Transverse colon (tissue), 4 donors: Measurements from ENCODE around the gene ANKRD11. TPM values are rescaled to one million over a fixed set of nuclear protein-coding genes. Genes with fewer than 3 reads are reported as not detected.

Experiments
- DNase-seq: peaks from one replicate; pipeline ENCODE4 v3.0.0-alpha.2; 2019
- H3K27ac ChIP-seq, 4 donors: fragments of 200-600 bp; sonication (generic); 2 replicates each; pipeline ENCODE4 v1.5.1; 2016 to 2018; ENCODE audit warnings: inconsistent platforms in 4 of 4
- H3K27me3 ChIP-seq: fragments of 200-600 bp; sonication (generic); 2 replicates; pipeline ENCODE4 v1.5.1; 2017; ENCODE audit warnings: inconsistent platforms
- H3K36me3 ChIP-seq, 4 donors: fragments of 200-600 bp; sonication (generic); 2 replicates each; pipeline ENCODE4 v1.5.1; 2017 to 2019; ENCODE audit warnings: inconsistent platforms in 4 of 4
- H3K4me1 ChIP-seq, 4 donors: fragments of 200-600 bp; sonication (generic); 2 replicates each; pipeline ENCODE4 v1.5.1; 2017 to 2020; ENCODE audit warnings: inconsistent platforms in 4 of 4
- H3K4me3 ChIP-seq, 4 donors: fragments of 200-600 bp; sonication (generic); 1 replicate in 1 of 4; 2 replicates in 3 of 4; pipeline versions ENCODE4 v1.5.1 to v1.6.1; 2017 to 2019; ENCODE audit warnings: inconsistent platforms in 4 of 4
- H3K9me3 ChIP-seq, 2 donors: fragments of 200-600 bp; sonication (generic); 2 replicates each; pipeline ENCODE4 v1.5.1; 2017 to 2019; ENCODE audit warnings: inconsistent platforms in 2 of 2
- EP300 ChIP-seq: sonication (generic); formaldehyde crosslinking; IDR thresholded peaks from one replicate; pipeline ENCODE4 v1.6.1; 2017; ENCODE audit warnings: antibody characterized with exemption, low read depth
- POLR2A ChIP-seq: fragments of 450-650 bp; IDR thresholded peaks from one replicate; pipeline ENCODE4 v1.6.1; 2016; ENCODE audit warnings: antibody characterized with exemption, mild to moderate bottlenecking, moderate library complexity
- POLR2AphosphoS5 ChIP-seq, 3 donors: sonication (generic); formaldehyde crosslinking; IDR thresholded peaks; one replicate each; pipeline ENCODE4 v1.6.1; 2016; ENCODE audit warnings: antibody characterized with exemption in 3 of 3
- WGBS, 2 donors: methylation state at CpG; one replicate each; pipeline ENCODE4 v1.1.5; 2018; ENCODE audit warnings: low coverage in 1 of 2; 5-methylcytosine and 5-hydroxymethylcytosine counted together
- in situ Hi-C, 4 donors: fragments of 200-750 bp; cut with MboI; loops; one replicate each; pipeline versions ENCODE4 v1.15.0 to v1.15.1; 2017; ENCODE audit warnings: low sequenced_read_pairs in 3 of 4, low pct_ligation_motif_present in 1 of 4, low pct_unique_long_range_greater_than_20kb in 1 of 4
- intact Hi-C: fragments of 100-400 bp; cut with DNase I; formaldehyde crosslinking; loops from one replicate; pipeline ENCODE4 v1.15.1; 2023; ENCODE audit warnings: low total_unique reads
- total RNA-seq, 4 donors: library from RNA; depleted of rRNA; stranded (reverse); fragments of >200 nt; gene quantifications; one replicate each; pipeline ENCODE4 v1.1.0, GENCODE V29; 2016
- TF ChIP-seq, protein P1 (sequence below), 5 experiments: fragments of 200-600 bp in 3 of 5; fragments of 450-650 bp in 2 of 5; sonication (generic) in 3 of 5; IDR thresholded peaks; 1 replicate in 2 of 5; 2 replicates in 3 of 5; pipeline ENCODE4 v1.5.1; 2016 to 2017; ENCODE audit warnings: antibody characterized with exemption in 5 of 5, inconsistent platforms in 3 of 5, mild to moderate bottlenecking in 2 of 5, moderate library complexity in 1 of 5

Gene ANKRD11
- total RNA-seq, 4 donors from 2014 or later = 109 to 281 (median 142) TPM

DNA sequence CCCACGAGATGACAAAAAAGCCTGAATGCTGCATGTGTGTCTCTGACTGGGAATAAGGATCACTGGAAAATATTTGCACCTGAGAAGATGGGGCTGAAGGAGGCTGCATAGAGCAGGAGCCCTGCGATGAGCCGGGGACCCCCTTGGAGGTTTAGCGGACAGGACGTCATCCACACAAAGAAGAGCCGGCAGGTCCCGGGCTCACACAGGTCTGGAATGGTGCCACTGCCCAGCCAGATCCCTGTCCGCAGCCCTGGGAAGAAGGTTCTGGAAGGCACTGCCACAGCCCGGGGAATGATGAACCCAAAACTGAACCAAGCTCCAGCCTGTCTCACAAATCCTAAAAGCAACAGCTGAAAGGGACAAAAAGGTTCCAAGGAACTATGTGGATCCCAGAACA, 101.8 kb downstream of the ANKRD11 start:
- Histone ChIP-seq H3K36me3 (no peaks in the 10 kb centered on the region), H3K4me1 (peaks cover 2 to 46% (median 11%) of the 10 kb centered on the region in 4 donors), H3K27ac (no peak overlapping the region), H3K4me3 (no peak overlapping the region), H3K27me3 (no peaks in the 10 kb centered on the region), H3K9me3 (no peaks in the 10 kb centered on the region)
- DNase-seq = no peak
- in situ Hi-C loops = no loop called here
- 92 to 94% methylated on average over 3 to 9 of the region's 9 CpGs for WGBS, 2 donors
- intact Hi-C loops = no loop called here
- TF ChIP-seq POLR2AphosphoS5 (IDR thresholded peaks at IDR 0.05) (no peak), EP300 (no peak), POLR2A (no peak)
- TF ChIP-seq, protein P1, sequence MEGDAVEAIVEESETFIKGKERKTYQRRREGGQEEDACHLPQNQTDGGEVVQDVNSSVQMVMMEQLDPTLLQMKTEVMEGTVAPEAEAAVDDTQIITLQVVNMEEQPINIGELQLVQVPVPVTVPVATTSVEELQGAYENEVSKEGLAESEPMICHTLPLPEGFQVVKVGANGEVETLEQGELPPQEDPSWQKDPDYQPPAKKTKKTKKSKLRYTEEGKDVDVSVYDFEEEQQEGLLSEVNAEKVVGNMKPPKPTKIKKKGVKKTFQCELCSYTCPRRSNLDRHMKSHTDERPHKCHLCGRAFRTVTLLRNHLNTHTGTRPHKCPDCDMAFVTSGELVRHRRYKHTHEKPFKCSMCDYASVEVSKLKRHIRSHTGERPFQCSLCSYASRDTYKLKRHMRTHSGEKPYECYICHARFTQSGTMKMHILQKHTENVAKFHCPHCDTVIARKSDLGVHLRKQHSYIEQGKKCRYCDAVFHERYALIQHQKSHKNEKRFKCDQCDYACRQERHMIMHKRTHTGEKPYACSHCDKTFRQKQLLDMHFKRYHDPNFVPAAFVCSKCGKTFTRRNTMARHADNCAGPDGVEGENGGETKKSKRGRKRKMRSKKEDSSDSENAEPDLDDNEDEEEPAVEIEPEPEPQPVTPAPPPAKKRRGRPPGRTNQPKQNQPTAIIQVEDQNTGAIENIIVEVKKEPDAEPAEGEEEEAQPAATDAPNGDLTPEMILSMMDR (IDR thresholded peaks at IDR 0.05) = no peak

DNA sequence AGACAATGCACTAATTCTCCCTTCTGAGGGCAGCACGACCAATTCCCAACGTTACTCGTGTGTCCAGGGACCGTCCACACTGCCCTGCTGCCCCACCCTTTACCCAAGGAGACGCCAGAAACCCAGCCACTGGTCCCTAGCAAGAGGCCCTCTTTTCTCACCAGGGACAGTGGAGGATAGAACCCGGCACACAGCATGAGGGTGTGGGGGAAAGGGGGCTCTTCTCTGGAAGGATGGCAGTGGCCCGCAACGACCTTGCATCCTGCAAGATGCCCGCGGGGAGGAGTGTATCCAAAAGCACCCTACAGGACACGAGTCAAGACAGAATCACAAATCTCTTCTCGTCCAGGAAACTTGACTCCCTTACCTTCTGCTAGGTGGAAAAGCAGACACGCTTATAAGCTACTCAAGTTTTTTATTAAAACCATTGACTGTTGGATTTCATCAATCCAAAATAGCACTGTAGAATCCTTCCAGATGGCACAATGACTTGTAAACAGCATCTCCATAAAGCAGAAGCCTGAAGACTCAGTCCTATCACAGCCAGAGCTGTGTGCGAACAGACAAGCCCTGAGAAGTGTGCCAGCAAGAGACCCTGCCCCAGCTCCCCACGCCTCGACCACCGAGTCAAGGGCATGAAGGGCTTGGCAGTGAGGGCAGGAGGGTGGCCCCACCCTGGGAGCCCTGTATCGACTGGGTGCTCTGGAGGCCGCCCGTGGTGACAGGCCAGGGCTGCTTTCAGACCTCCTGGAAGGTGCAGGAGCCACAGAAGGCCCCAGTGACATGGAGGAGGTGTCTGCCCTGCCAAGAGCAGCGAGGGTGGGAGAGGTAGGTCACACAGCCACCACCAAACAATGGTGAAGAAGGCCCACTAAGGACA, 103.8 kb downstream of the ANKRD11 start:
- no peak overlapping the region for H3K27ac ChIP-seq
- 75 to 80% methylated on average over 4 to 21 of the region's 21 CpGs for WGBS, 2 donors
- in situ Hi-C loops = no loop called here

DNA sequence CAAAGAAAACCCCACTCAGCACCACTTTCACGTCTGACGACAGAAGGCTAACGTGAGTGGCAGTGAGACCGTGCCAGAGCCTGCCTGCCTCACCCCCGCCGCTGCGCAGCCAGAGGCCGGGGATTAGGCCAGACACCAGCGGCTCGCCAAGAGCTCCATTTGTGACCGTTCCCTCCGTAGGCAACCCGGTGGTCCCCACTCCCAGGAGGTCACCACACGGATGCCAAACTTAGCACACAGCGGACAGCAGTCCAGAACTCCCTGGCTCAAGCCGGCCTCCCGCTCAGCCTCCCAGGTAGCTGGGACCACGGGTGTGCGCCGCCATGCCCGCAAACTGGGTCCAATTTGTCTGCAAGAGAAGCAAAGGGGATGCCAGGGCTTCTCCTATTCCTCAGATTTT, 104.6 kb downstream of the ANKRD11 start:
- Histone ChIP-seq H3K4me3 (no peak overlapping the region), H3K27ac (no peak overlapping the region), H3K36me3 (no peaks in the 10 kb centered on the region), H3K4me1 (peaks cover 11 to 52% (median 23%) of the 10 kb centered on the region in 4 donors), H3K27me3 (no peaks in the 10 kb centered on the region), H3K9me3 (no peaks in the 10 kb centered on the region)
- 95 to 98% methylated on average over 7 to 21 of the region's 21 CpGs for WGBS, 2 donors
- in situ Hi-C loops (no loop called here), intact Hi-C loops (no loop called here)
- DNase-seq = no peak
- TF ChIP-seq, protein P1 (IDR thresholded peaks at IDR 0.05) = no peak
- TF ChIP-seq POLR2AphosphoS5 (IDR thresholded peaks at IDR 0.05) (no peak), POLR2A (no peak), EP300 (no peak)

More for the DNA sequence above, 103.8 kb downstream of the ANKRD11 start:
- H3K4me1 ChIP-seq = peaks cover 11 to 56% (median 23%) of the 10 kb centered on the region in 4 donors
- DNase-seq = no peak
- no peak overlapping the region for H3K4me3 ChIP-seq
- no peaks in the 10 kb centered on the region for H3K36me3 ChIP-seq
- intact Hi-C loops = no loop called here
- TF ChIP-seq, protein P1 (IDR thresholded peaks at IDR 0.05) = no peak
- TF ChIP-seq POLR2A (no peak), EP300 (no peak), POLR2AphosphoS5 (IDR thresholded peaks at IDR 0.05) (no peak)
- H3K9me3 ChIP-seq = no peaks in the 10 kb centered on the region
- no peaks in the 10 kb centered on the region for H3K27me3 ChIP-seq

DNA sequence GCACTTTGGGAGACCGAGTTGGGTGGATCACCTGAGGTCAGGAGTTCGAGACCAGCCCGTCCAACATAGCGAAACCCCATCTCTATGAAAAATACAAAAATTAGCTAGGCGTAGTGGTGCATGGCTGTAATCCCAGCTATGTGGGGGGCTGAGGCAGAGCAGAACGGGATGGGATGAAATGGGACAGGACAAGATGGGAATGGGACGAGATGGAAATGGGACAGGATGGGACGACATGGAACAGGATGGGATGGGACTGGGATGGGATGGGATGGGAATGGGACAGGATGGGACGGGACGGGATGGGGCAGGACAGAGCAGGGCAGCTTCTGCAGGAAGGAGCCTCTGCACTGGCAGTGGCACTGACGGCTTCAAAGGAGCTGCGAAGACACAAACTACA, 106.1 kb downstream of the ANKRD11 start:
- peaks cover 11 to 61% (median 23%) of the 10 kb centered on the region in 4 donors for H3K4me1 ChIP-seq
- H3K36me3 ChIP-seq = no peaks in the 10 kb centered on the region
- no peaks in the 10 kb centered on the region for H3K9me3 ChIP-seq
- TF ChIP-seq EP300 (no peak), POLR2AphosphoS5 (IDR thresholded peaks at IDR 0.05) (no peak), POLR2A (no peak)
- TF ChIP-seq, protein P1 (IDR thresholded peaks at IDR 0.05) = no peak
- WGBS, 2 donors = 92 to 100% methylated on average over 2 to 12 of the region's 12 CpGs
- H3K27me3 ChIP-seq = no peaks in the 10 kb centered on the region
- H3K27ac ChIP-seq = peak overlapping the region in 2 of 4 donors; percentile 74 to 80
- no peak for DNase-seq
- in situ Hi-C loops = no loop called here
- intact Hi-C loops = no loop called here
- H3K4me3 ChIP-seq = no peak overlapping the region
